C1 segment of cervical spinal cord (tissue), 14 donors: ENCODE data around the gene PACS2.

Experiments
- DNase-seq, 14 donors: peaks; one replicate each; lab custom pipeline; 2025; lab: John Stamatoyannopoulos, UW

PACS2 gene

GRCh38 chr14:105420101-105420973 is 105.8 kb downstream of the PACS2 start:
- no peak for DNase-seq

- no peak for DNase-seq
Measured at GRCh38 chr14:105420974-105421674, 106.6 kb downstream of the PACS2 start.

DNA sequence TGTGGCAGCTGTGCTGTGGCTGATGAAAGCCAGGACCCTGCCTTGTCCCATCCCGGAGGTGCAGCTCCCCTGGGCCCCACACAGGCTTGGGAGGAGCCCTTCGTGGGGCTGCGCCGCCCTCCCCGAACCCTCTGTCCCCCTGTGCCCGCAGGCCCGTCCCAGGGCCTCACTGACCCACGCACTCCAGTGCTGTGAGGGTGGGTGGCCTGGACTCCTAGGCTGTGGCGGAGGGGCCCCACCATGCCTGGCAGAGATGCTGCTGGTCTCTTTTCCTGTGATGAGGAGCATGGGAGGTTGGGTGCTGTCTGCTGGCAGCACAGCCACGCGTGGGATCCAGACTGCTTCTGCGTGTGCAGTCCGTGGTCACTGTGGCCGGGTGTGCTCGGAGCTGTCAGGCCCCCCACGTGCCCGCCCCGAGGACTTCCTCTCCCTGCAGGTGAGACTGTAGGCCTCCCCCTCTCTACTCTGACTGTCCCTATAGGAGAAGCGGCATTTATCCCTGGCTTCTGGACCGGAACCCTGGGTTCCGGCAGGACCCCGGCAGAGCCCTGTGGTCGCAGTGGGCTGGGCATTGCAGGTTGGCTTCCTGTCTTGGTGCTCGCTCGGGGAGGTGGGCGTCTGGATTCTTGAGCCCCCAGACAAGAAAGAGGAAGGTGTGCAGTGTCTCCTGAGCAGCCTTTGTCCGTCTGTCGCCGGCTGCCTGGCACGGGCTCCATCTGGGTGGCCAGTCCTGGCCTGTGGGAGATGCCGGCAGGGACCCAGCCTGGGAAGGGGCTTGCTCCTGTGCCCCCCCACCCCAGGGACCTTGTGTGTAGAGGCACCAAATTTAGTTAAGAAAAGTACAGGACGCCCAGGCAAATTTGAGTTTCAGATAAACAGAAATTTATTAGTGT is 107.4 kb downstream of the PACS2 start:
- no peak for DNase-seq

GRCh38 chr14:105422695-105423487 is 108.3 kb downstream of the PACS2 start:
- peak in 1 of 14 donors; percentile 23 for DNase-seq

GRCh38 chr14:105423488-105424195 is 109.1 kb downstream of the PACS2 start:
- DNase-seq: no peak

- DNase-seq: no peak
Measured at GRCh38 chr14:105424861-105425260, 110.3 kb downstream of the PACS2 start.

DNA sequence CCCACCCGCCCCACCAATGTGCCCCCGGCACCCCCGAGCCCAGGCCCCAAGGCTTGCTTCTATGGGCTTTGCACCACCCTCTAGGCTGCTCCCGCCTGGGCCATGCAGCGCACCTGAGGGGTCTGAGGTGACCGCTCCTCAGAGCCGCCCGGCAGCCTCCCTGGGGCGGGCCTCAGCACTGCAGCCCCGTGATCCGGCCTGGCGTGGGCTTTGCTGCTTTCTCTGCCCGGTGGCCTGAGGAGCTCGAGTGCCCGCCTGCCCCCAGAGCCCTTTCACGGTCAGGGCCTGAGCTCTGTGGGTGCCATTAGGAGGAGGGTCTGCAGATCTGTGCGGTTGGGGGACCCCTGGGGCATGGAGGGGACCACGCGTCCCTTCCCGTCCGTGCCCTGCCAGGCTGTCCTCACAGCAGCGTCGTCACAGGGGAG is 111.3 kb downstream of the PACS2 start:
- no peak for DNase-seq

DNA sequence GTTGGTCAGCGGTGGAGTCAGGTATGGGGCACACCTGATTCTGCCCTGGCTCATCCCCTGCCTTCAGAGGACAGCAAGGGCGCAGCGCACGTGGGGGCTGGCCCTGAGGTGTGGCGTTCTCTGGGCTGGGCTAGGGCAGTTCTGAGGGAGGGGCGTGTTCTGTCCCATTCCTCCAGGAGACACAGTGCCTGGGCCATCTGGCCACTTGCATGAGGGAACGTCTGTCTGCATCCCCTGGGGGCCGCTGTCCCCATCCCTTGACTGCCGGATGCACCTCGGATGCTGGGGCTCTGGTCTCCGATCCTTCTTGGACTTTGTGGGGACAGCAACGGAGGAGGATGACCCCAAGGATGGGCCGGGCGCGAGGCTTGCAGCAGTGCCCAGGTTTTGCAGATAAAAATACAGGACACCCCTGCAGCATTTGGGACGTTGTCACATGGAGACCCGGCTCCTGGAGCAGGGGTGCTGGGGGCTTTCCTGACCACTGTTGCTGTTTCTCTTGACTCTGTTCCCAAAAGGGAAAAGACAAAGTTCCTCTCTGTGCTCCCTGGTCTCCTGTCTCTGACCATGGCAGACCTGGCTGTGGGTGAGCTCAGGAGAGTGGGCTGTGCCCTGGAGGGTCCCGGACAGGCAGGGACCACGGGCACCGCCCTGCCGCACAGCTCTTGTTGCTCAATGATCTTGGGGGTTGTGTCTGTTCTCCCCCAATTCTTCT is 112.0 kb downstream of the PACS2 start:
- DNase-seq: no peak

DNA sequence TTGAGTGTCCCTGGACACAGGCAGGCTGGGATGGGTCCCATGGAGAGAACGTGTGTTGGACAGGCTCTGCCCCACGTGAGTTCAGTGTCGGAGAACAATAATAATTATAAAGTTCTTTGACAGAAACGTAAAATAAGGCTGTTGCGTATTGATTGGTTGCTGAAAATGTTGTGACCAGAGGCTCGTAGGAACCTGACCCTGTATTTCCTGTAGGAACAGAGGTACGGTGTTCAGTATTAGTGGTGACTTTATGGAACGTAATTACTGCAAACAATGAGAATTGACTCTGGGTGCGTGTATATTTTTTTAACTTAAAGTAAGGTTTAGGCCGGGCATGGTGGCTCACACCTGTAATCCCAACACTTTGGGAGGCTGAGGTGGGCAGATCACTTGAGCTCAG is 112.9 kb downstream of the PACS2 start:
- DNase-seq: no peak

- DNase-seq: no peak
Measured at GRCh38 chr14:105427936-105428485, 113.5 kb downstream of the PACS2 start.

GRCh38 chr14:105430042-105430441 is 115.5 kb downstream of the PACS2 start:
- no peak for DNase-seq

DNA sequence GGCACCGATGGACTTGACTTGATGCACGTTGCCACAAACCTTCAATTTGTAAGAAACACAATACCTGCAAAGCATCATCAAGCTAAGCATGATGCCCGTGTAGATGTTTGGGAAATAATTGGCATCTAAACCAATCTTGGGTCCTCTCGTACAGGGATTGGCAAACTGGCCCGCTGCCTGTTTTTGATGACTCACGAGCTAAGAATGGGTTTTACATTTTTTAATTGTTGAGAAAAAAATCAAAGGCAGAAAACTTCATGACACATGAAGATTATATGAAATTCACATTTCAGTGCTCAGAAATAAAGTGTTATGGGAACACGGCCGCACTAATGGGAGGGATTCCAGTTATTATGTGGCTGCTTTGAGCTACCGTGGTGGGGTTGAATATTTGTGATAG is 116.0 kb downstream of the PACS2 start:
- no peak for DNase-seq

DNA sequence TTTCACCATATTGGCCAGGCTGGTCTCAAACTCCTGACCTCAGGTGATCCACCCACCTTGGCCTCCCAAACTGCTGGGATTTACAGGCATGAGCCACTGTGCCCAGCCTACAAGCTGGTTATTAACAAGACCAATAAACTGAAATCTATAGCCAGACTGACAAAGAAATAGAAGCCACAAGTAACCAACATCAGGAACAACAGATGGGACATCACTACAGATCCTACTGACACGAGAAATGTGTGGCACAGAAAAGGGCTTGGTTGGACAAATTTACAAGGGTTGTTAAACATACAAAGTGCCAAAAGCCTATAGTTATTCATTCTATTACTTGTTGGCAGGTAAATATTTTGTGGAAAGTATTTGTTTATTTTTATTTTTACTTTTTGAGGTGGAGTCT is 116.7 kb downstream of the PACS2 start:
- no peak for DNase-seq

DNA sequence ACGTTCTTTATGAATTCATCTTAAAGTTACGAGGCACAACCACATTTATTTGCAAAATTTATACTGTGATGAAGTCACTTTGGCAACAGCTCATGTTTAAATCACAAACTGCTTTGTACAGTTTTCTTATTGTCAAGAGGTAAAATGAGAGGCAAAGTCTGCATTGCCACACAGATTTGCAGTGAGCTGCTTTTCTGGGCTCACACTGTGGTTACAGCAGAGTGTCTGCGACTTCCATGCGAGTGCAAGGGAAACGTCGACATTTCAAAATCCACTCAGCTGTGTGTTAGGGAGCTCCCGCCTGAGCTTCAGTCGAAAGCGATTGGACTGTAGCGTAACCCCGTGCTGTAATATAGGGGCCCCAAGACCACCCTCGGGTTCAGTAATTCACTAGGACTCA is 118.1 kb downstream of the PACS2 start:
- DNase-seq: no peak

GRCh38 chr14:105433161-105433605 is 118.6 kb downstream of the PACS2 start:
- no peak for DNase-seq

DNA sequence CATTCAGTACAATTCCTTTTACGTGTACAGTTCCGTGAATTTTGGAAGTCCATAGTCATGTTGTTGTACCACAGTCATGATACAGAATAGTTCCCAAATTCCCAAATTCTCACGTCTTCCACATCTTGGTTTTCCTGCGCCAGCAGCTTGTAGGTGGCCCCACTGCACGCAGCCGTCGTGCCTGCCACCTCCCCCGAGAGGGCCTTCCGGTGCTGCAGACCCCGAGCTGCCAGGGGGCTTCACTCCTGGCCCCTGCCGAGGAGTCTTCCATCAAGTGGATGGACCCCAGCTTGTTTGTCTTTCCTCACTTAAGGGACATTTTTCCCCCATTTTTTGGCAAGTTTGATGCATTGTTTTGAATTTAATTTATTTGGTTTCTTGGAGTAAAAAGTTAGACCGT is 121.9 kb downstream of the PACS2 start:
- DNase-seq: no peak

GRCh38 chr14:105436891-105437722 is 122.6 kb downstream of the PACS2 start:
- no peak for DNase-seq

DNA sequence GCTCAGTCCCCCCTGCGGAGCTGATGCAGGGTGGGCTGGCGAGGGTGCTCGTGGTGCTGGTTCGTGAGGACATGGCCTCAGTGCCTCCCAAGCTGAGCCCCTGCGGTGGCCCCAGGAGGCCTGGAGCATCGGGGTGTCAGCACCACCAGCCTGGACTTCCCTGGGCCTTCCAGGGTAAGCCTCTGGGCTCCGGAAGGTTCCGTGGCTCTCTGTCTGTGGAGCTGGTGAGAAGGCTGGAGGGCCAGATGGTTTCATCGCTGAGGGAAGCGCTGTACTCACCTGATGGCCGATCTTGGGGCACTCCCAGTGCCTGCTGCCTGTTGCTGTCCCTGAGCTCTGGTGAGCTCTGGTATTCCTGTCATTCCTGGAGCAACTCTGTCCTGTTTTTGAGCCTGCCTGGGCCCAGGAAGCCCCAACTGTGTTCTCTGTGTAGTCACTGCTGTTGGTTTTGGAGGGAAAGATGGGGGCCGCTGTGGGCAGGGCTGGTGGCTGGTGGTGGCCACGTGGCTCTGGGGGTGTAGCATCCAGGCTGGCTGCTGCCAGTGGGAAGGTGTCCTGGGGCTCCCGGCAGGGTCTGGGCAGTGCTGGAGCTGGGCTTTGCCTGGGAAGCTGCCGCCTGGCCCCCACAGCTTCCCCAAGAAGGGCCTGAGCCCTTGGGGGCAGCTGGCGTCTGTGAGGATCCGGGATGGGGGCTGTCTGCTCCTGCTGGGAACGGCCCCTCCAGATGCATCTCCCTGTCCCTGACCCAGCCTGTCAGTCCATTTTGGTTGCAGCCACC is 123.4 kb downstream of the PACS2 start:
- DNase-seq: no peak
